Activated naive CD8-positive, alpha-beta T cell treated with anti-CD3 and anti-CD28 coated beads, Interleukin-2, amount 10 ng/mL, durations not matched to agents 7 days and 5 days (primary cell): ENCODE measurements around the gene CCDC148. TPM values are rescaled to one million over a fixed set of nuclear protein-coding genes. Genes with fewer than 3 reads are reported as not detected.

Experiments used
- ATAC-seq: fragments of 150-1000 bp; cut with Tn5 transposase; one replicate; pipeline ENCODE4 v1.10.0; 2021; ENCODE audit warnings: low read depth, moderate library complexity
- POLR2A ChIA-PET: fragments of 350-600 bp; sonication (Branson Sonifier 250); formaldehyde crosslinking; loops from one replicate; lab custom pipeline; 2021; ENCODE audit warnings: antibody characterized with exemption; lab: Charles Lee
- DNase-seq: peaks from one replicate; pipeline ENCODE4 v3.0.0; 2021
- H3K27ac Mint-ChIP-seq: one replicate; pipeline ENCODE4 v1.8.0; 2022; ENCODE audit warnings: mild to moderate bottlenecking, mixed read lengths
- H3K27me3 Mint-ChIP-seq: one replicate; pipeline ENCODE4 v1.8.0; 2022; ENCODE audit warnings: mild to moderate bottlenecking, moderate library complexity, mixed read lengths
- H3K36me3 Mint-ChIP-seq: one replicate; pipeline ENCODE4 v1.8.0; 2021; ENCODE audit warnings: mild to moderate bottlenecking, mixed read lengths
- H3K4me1 Mint-ChIP-seq: one replicate; pipeline ENCODE4 v1.8.0; 2021; ENCODE audit warnings: mixed read lengths
- H3K4me3 Mint-ChIP-seq: one replicate; pipeline ENCODE4 v1.8.0; 2022; ENCODE audit warnings: mild to moderate bottlenecking, moderate library complexity, mixed read lengths
- H3K9me3 Mint-ChIP-seq: one replicate; pipeline ENCODE4 v1.8.0; 2021; ENCODE audit warnings: mixed read lengths
- total RNA-seq, 2 experiments: library from RNA; stranded (reverse); gene quantifications; one replicate each; pipeline ENCODE4 v1.2.3, GENCODE V29; 2021

CCDC148 gene
- not detected for total RNA-seq

DNA sequence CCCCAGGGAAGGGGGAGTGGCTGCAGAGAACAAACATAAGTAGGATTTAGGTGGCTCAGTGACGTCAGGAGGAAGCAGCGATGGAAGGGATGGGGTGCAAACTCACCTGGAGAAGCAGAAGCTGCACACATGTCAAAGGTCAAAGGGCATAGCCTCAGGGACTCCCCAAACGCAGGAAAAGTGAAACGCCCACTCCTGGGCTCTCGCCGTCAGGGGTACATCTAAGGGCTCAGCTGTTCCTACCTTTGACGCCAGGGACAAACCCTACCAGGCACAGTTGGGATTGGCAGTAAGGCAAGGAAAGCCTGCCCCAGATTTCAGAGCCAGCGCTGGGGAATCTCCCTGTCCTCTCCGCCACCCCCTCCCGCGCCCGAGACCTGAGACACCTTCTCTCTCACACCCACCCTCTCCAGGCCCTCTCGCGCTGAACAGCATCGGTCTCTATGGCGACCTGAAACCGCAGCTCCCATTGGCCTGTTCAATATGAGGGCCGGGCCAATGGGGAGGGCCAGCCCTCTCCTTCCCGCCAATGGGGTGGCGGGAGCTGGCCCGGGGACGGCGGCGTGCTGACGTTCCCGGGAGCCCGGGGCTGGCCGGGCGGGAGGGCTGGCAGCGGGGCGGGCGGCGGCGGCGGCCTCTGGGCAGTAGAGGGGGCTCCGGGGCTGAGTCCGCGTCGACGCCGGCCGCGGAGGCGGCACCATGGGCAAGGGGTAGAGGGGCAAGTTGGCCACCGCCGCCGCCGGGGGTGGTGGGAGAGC lies at the start of gene CCDC148, which contains the start of gene PKP4:
Gene CCDC148 (minus strand): TSS at position 445 of the 758 bp plus-strand sequence. CDS start 314 bp downstream, at position 131.
Gene PKP4 (plus strand): TSS at position 644 of the 758 bp plus-strand sequence. CDS start 76,233 bp downstream, outside the sequence.
- peaks cover 37% of the 10 kb centered on the region for H3K27me3 Mint-ChIP-seq
- H3K36me3 Mint-ChIP-seq: peaks cover 2% of the 10 kb centered on the region
- peak; percentile 92 for ATAC-seq
- no peaks in the 10 kb centered on the region for H3K9me3 Mint-ChIP-seq
- H3K27ac Mint-ChIP-seq: peak within 1 kb of the TSS; percentile 81
- POLR2A ChIA-PET: interaction anchor here (1.4 kb wide), 1 partner anchor 557 kb away, joined by 3 read pairs; no protein-coding TSS in a partner anchor
- H3K4me3 Mint-ChIP-seq: peak within 1 kb of the TSS; percentile 92
- peaks cover 21% of the 10 kb centered on the region for H3K4me1 Mint-ChIP-seq
- peak; percentile 87 for DNase-seq

DNA sequence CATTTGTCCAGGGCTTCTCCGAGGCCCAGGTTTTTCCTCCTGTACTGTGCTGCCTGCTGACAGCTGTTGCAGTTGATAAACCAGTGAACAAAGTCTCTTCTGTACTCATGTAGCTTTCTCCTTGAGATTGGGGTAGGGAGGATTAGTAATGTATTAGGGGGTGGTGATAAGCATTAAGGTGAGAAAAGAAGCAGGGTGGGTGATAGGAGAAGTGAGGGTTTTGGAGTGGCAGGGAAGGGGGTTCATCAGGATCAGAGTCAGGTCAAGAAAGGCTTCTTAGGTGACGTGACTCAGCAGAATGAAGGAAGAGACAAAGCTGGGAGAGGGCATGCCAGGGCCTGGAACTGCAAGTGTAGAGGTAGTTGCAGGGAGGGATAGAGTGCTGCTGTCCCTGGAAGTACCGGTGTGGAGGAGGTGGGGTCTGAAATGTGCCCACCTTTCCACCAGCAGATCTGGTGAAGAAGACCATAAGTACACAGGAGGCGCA lies 48.9 kb upstream of the CCDC148 start:
- DNase-seq: no peak
- Mint-ChIP-seq H3K9me3 (no peaks in the 10 kb centered on the region), H3K27ac (no peak overlapping the region), H3K4me1 (no peaks in the 10 kb centered on the region), H3K27me3 (no peaks in the 10 kb centered on the region), H3K36me3 (peaks cover 5% of the 10 kb centered on the region), H3K4me3 (no peak overlapping the region)
- ATAC-seq: no peak
- POLR2A ChIA-PET: no interaction called here

DNA sequence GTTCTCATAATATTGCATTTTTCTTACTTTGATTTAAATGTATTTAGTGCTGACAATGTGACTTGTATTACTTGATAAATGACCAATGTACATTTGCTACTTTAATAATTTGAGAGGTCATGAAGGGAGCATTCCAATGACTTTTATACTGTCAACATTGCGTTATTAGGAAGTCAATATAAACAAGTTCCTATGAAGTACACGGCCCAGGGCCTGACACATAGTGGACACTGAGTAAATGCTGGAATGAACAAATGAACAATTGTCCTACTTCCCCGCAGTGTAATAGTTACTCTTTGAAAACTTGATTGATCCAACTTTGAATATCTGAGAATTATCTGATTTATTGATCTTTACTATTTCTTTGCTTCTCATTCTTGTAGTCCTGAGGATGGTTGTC lies 47.5 kb upstream of the CCDC148 start:
- ATAC-seq: no peak
- H3K27ac Mint-ChIP-seq: no peak overlapping the region
- H3K9me3 Mint-ChIP-seq: no peaks in the 10 kb centered on the region
- POLR2A ChIA-PET: no interaction called here
- no peaks in the 10 kb centered on the region for H3K4me1 Mint-ChIP-seq
- H3K27me3 Mint-ChIP-seq: no peaks in the 10 kb centered on the region
- no peak overlapping the region for H3K4me3 Mint-ChIP-seq
- peaks cover 5% of the 10 kb centered on the region for H3K36me3 Mint-ChIP-seq
- no peak for DNase-seq

DNA sequence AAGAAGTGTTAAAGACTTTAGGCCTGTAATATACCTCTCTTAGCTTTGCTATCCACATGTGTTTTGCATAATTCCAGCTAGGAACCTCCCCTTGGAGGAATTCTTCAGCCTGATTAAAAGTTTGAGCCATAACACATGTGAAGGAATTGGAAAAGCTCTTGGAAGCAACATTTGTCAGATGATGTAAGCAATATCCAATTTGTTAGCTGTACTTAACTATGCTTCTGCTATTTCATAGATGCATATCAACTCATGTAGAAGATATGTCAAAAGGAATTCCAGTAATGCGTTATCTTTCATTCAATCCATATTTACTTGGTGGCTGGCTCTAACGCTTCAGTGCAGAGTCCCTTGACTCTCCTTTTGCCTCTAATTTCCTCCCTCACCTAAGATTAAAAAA lies 46.4 kb upstream of the CCDC148 start:
- no peak overlapping the region for H3K27ac Mint-ChIP-seq
- ATAC-seq: no peak
- no peaks in the 10 kb centered on the region for H3K27me3 Mint-ChIP-seq

DNA sequence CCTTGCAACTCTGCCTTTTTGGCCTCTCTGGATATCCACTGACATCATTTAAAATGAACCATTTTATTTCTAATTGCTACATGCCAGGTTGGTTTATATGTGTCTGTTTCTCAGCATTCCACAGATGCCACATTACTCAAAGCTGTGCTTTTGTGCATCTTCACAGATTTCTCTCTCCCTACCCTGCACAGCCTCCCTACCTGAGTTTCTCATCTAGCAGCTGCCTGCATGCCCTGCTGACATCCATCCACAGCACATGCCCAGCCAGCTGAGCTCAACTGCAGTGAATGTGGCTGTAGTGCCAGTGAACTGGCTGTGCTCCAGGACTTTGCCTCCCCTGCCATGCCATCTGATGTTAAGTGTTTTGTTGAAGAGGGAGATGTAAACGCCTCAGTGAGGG lies 44.7 kb upstream of the CCDC148 start:
- Mint-ChIP-seq H3K27me3 (no peaks in the 10 kb centered on the region), H3K9me3 (no peaks in the 10 kb centered on the region), H3K4me1 (no peaks in the 10 kb centered on the region), H3K36me3 (peaks cover 5% of the 10 kb centered on the region), H3K4me3 (no peak overlapping the region), H3K27ac (no peak overlapping the region)
- no peak for DNase-seq
- POLR2A ChIA-PET: no interaction called here
- no peak for ATAC-seq

More for the DNA sequence above, 46.4 kb upstream of the CCDC148 start:
- POLR2A ChIA-PET: no interaction called here
- H3K36me3 Mint-ChIP-seq: peaks cover 5% of the 10 kb centered on the region
- H3K4me1 Mint-ChIP-seq: no peaks in the 10 kb centered on the region
- H3K4me3 Mint-ChIP-seq: no peak overlapping the region
- no peak for DNase-seq
- H3K9me3 Mint-ChIP-seq: no peaks in the 10 kb centered on the region

DNA sequence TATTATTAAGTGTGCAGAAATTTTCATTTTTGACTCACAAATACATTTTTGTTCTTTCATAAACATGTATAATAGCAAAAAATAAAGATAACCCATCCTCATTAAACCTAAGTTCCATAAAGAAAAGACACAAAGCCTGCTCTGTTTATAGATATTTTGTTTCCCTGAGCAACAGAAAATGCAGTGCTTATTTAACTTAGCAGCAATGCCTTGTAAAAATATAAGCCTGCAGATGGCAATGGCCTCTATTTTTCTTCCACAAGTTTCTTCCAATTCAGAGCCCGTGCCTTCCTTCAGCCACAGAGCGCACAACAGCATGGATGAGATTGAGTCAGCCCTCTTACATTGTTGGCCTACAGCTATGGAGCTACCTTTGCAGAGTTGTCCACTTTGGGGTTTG lies 43.8 kb upstream of the CCDC148 start:
- ATAC-seq (no peak), DNase-seq (no peak)
- H3K4me3 Mint-ChIP-seq: no peak overlapping the region
- H3K9me3 Mint-ChIP-seq: no peaks in the 10 kb centered on the region
- H3K27ac Mint-ChIP-seq: no peak overlapping the region
- H3K36me3 Mint-ChIP-seq: peaks cover 4% of the 10 kb centered on the region
- POLR2A ChIA-PET: no interaction called here
- no peaks in the 10 kb centered on the region for H3K27me3 Mint-ChIP-seq
- no peaks in the 10 kb centered on the region for H3K4me1 Mint-ChIP-seq

DNA sequence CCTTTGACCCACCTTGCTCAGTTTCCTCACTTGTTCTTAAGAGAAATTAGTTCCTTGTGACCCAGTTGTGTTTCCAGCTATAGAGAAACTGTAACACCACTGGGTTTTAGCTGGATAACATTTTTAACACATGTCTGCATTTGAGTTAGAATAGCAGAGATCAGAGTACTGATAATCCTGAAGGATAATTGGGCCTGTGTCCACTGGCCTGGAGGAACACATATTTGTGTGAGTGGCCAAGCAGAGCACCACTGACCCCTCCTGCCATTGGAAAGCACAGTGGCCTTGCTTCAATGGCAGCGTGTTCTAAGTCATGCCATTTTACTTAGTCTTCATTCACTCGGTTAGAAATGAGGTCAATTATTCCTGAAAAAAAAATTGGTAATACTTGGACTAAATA lies 42.8 kb upstream of the CCDC148 start:
- Mint-ChIP-seq H3K27ac (no peak overlapping the region), H3K27me3 (no peaks in the 10 kb centered on the region), H3K4me1 (no peaks in the 10 kb centered on the region), H3K4me3 (no peak overlapping the region), H3K9me3 (no peaks in the 10 kb centered on the region), H3K36me3 (peaks cover 4% of the 10 kb centered on the region)
- POLR2A ChIA-PET: no interaction called here
- no peak for DNase-seq
- no peak for ATAC-seq

DNA sequence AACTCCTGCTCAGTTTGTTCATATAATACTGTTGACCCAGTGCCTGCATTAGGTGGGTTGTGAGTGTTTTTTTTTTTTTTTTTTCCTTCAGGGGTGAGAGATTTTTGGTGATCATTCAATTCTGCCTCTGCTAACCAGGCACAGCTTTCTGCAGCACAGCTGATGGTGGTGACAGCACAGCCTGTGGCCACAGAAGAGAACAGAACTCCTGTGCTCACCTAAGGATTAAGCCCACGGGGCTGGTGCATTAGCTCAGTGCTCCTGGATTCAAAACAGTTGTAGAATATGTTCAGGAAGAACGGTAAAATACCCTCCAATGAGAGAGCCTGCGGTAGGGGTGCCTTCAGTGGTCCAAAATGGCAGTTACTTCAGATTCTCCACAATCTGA lies 42.2 kb upstream of the CCDC148 start:
- DNase-seq (no peak), ATAC-seq (no peak)
- Mint-ChIP-seq H3K4me1 (no peaks in the 10 kb centered on the region), H3K9me3 (no peaks in the 10 kb centered on the region), H3K27ac (no peak overlapping the region), H3K36me3 (peaks cover 4% of the 10 kb centered on the region), H3K27me3 (no peaks in the 10 kb centered on the region), H3K4me3 (no peak overlapping the region)
- POLR2A ChIA-PET: no interaction called here

DNA sequence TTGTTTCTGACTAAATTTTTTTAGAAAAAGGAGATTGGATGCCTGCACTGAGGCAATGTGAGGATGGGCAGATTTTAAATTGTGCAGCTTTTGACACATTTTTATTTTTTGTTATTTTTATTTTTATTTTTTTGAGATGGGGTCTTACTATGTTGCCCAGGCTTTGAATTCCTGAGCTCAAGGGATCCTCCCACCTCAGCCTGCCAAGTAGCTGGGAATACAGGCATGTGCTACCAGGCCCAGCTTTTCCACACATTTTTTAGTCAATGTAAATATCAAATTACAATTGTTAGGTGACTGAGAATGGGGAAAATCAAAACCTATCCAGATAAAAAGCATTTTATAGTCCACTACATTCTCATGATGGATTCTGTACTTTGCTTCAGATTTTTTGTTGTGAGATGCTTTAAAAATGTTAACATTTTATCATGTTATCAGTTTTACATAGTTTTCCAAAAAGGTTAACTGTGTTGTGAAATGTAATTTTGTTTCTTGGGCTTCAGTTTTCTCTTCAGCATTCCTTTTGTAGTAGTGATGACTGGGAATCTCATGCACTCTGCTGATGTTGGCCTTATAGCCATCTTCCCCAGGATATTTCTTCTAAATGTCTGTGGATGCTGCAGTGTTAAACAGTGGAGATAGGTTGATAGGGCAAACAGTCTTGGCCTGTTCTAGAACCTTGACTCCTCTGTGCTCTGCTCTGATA lies 41.6 kb upstream of the CCDC148 start:
- POLR2A ChIA-PET: no interaction called here
- ATAC-seq: no peak
- peaks cover 6% of the 10 kb centered on the region for H3K36me3 Mint-ChIP-seq
- H3K27me3 Mint-ChIP-seq: no peaks in the 10 kb centered on the region
- no peak overlapping the region for H3K4me3 Mint-ChIP-seq
- no peak for DNase-seq
- H3K9me3 Mint-ChIP-seq: no peaks in the 10 kb centered on the region
- H3K4me1 Mint-ChIP-seq: no peaks in the 10 kb centered on the region
- H3K27ac Mint-ChIP-seq: no peak overlapping the region

DNA sequence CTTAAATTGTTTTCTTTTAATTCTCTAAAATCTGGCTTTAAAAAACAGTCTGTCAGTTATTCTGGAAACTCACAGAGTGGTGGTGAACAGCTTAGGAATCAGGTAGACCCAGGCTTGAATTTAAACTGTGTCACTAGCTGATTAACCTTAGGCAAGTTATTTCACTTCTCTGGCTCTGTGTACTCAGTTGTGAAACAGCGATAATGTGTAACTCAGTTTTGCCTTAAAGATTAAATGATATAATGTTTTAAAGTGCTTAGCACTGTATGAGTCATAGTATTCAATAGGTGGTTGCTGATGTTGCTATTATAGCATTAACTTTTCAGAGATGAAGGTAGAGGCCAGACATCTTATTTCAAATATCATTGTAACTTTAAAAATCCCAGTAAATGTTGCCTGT lies 40.9 kb upstream of the CCDC148 start:
- Mint-ChIP-seq H3K9me3 (no peaks in the 10 kb centered on the region), H3K4me3 (no peak overlapping the region), H3K4me1 (no peaks in the 10 kb centered on the region), H3K27me3 (no peaks in the 10 kb centered on the region), H3K27ac (no peak overlapping the region), H3K36me3 (peaks cover 6% of the 10 kb centered on the region)
- POLR2A ChIA-PET: no interaction called here
- DNase-seq (no peak), ATAC-seq (no peak)

DNA sequence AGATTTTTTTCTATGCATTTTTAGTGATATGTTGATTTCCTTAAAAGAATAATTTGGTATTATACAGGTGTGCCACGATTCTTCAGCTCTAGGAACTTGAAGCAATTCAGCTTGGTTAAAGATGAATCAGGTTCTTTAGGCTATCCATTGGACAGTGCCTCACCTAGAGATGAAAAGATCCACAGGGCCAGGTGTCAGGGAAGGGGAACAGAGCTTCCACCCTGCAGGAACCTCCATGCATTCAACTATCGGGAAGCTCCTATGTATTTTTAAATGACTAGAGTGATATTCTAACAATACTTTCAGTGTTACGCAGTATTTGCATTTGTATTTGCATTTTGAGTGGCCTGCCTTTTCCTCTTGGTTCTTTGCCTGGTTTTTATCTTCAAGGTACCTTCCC lies 40.4 kb upstream of the CCDC148 start:
- Mint-ChIP-seq H3K9me3 (no peaks in the 10 kb centered on the region), H3K27ac (no peak overlapping the region), H3K4me1 (no peaks in the 10 kb centered on the region), H3K36me3 (peaks cover 6% of the 10 kb centered on the region), H3K4me3 (no peak overlapping the region), H3K27me3 (no peaks in the 10 kb centered on the region)
- ATAC-seq (no peak), DNase-seq (no peak)
- POLR2A ChIA-PET: no interaction called here

DNA sequence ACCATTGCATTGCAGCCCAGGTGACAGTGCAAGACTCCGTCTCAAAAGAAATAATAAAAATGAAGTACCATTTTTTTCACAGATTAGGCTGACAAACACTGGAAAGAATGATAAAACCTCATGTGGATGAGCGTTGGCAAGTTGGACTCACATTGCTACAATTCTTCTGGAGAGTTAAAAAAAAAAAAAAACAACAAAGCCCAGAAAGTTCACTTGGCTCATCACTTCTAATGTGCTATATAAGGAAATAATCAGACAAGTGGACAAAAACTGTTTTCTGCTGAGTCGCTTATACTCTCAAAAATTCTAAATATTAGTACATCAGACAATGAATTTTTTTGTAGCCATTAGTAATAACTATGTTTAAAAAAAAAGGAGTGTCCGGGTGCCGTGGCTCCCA lies 38.6 kb upstream of the CCDC148 start:
- Mint-ChIP-seq H3K27ac (no peak overlapping the region), H3K4me1 (no peaks in the 10 kb centered on the region), H3K9me3 (no peaks in the 10 kb centered on the region), H3K4me3 (no peak overlapping the region), H3K36me3 (peaks cover 6% of the 10 kb centered on the region), H3K27me3 (no peaks in the 10 kb centered on the region)
- no peak for DNase-seq
- POLR2A ChIA-PET: no interaction called here
- ATAC-seq: no peak

DNA sequence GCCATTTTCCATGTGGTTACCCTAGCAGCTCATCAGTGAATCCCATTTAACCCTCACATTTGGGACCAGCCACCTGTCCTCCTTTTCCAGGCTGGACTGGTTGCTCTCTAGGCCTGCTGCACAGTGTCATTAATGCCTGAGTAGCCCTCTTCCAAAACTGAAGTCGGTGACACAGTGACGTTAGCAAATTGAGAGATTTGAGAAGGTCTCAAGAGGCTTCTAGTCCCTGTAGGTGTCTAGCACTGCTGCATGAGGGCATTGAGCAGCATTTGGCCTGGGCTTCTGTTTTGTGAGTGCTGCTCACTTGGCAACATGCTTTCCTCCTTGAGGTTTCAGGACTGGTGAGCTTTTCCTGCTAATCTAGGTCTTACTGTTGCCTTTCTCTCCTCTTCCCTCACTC lies 36.9 kb upstream of the CCDC148 start:
- no peak overlapping the region for H3K4me3 Mint-ChIP-seq
- POLR2A ChIA-PET: no interaction called here
- no peaks in the 10 kb centered on the region for H3K4me1 Mint-ChIP-seq
- no peaks in the 10 kb centered on the region for H3K9me3 Mint-ChIP-seq
- no peak for ATAC-seq
- no peak for DNase-seq
- H3K27ac Mint-ChIP-seq: no peak overlapping the region
- peaks cover 6% of the 10 kb centered on the region for H3K36me3 Mint-ChIP-seq
- no peaks in the 10 kb centered on the region for H3K27me3 Mint-ChIP-seq

DNA sequence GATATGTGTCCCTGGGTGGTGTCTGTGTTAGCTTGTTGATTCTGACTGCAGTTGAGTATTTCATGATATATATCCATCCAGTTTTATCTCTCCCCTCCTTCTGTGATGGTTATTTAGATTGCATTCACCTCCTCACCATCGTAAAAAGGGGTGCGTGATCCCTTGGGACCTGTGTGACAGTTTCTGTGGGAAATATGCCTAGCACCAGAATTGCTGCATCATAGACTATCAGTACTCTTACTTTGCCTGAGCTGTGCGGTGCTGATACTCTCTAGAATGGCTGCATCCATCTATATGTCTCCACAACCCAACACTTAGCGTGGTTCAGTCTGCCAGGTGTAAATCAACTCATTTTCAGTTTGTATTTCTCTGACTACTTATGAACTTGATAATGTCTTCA lies 34.5 kb upstream of the CCDC148 start:
- H3K4me3 Mint-ChIP-seq: no peak overlapping the region
- no peak for DNase-seq
- no peak overlapping the region for H3K27ac Mint-ChIP-seq
- peaks cover 2% of the 10 kb centered on the region for H3K36me3 Mint-ChIP-seq
- H3K27me3 Mint-ChIP-seq: no peaks in the 10 kb centered on the region
- POLR2A ChIA-PET: no interaction called here
- ATAC-seq: no peak
- no peaks in the 10 kb centered on the region for H3K4me1 Mint-ChIP-seq
- H3K9me3 Mint-ChIP-seq: no peaks in the 10 kb centered on the region
